ENCODE data around the gene THSD7B.

- no peak for TF ChIP-seq POLR2AphosphoS5 (IDR thresholded peaks at IDR 0.05)
- TF ChIP-seq EP300 (IDR thresholded peaks at IDR 0.05): no peak
- no peak for TF ChIP-seq POLR2A (IDR thresholded peaks at IDR 0.05)
Measured at GRCh38 chr2:137493261-137493660, 727.9 kb downstream of the THSD7B start.
